Adrenal gland (tissue), 12 donors: Measurements from ENCODE around the gene ATG9A. TPM values are rescaled to one million over a fixed set of nuclear protein-coding genes. Genes with fewer than 3 reads are reported as not detected.
A peak's percentile ranks its signal among the peaks of the same experiment; 100 is the strongest.

Experiments
- DNase-seq, 7 donors: peaks; one replicate each; pipeline ENCODE4 v3.0.0-alpha.2; 2019 to 2020
- H3K27ac ChIP-seq, 5 donors: fragments of 200-600 bp; sonication (generic) in 4 of 5; 1 replicate in 3 of 5; 2 replicates in 2 of 5; pipeline versions ENCODE4 v1.5.1 to v1.8.0; 2016 to 2020; ENCODE audit warnings: mild to moderate bottlenecking in 1 of 5
- H3K27me3 ChIP-seq: fragments of 200-600 bp; 2 replicates; pipeline ENCODE4 v1.8.0; 2021
- H3K36me3 ChIP-seq, 2 donors: fragments of 200-600 bp; replicated peaks in 1 of 2; 1 replicate in 1 of 2; 2 replicates in 1 of 2; pipeline versions ENCODE4 v1.5.1 to v1.8.0; 2018 to 2022
- H3K4me1 ChIP-seq, 2 donors: fragments of 200-600 bp; replicated peaks in 1 of 2; 1 replicate in 1 of 2; 2 replicates in 1 of 2; pipeline versions ENCODE4 v1.5.1 to v1.8.0; 2018 to 2021
- H3K4me3 ChIP-seq, 4 donors: fragments of 200-600 bp; sonication (generic) in 3 of 4; one replicate each; pipeline ENCODE4 v1.5.1; 2016 to 2018
- H3K9me3 ChIP-seq, 3 donors: fragments of 200-600 bp; sonication (generic) in 1 of 3; replicated peaks in 1 of 3; 1 replicate in 2 of 3; 2 replicates in 1 of 3; pipeline versions ENCODE4 v1.5.1 to v1.8.0; 2016 to 2021
- CTCF ChIP-seq, 6 experiments: fragments of 450-650 bp in 4 of 6; fragments of 200-600 bp in 2 of 6; sonication (generic) in 1 of 6; IDR thresholded peaks; 1 replicate in 5 of 6; 2 replicates in 1 of 6; pipeline versions ENCODE4 v1.5.1 to v1.8.0; 2016 to 2021; ENCODE audit warnings: antibody characterized with exemption in 6 of 6, mild to moderate bottlenecking in 2 of 6, moderate library complexity in 1 of 6
- POLR2A ChIP-seq, 2 donors: fragments of 450-650 bp; IDR thresholded peaks; one replicate each; pipeline ENCODE4 v1.6.1; 2017; ENCODE audit warnings: antibody characterized with exemption in 2 of 2, mild to moderate bottlenecking in 2 of 2, moderate library complexity in 1 of 2
- WGBS, 4 donors: extraction: QIAGEN DNeasy Blood & Tissue Kit in 2 of 4; methylation state at CpG; one replicate each; pipeline versions ENCODE4 v1.1.5 to v1.1.7; 2013 to 2017; 5-methylcytosine and 5-hydroxymethylcytosine counted together
- intact Hi-C, 2 donors: fragments of 100-400 bp; cut with DNase I; formaldehyde crosslinking; loops; one replicate each; pipeline versions ENCODE4 v1.14.1 to v1.15.0; 2022 to 2023
- polyA plus RNA-seq, 3 donors: library from polyadenylated mRNA; stranded (reverse); fragments of 200-250 nt in 2 of 3; fragments of 350-450 nt in 1 of 3; fragmentation: Illumina TruSeq in 1 of 3; extraction: RNeasy Lipid Tissue Mini Kit (QIAGEN cat#74804) in 1 of 3; gene quantifications; one replicate each; pipeline ENCODE4 v1.2.3, GENCODE V29; 2013 to 2014
- total RNA-seq, 9 donors: library from RNA; depleted of rRNA in 4 of 9; stranded (reverse); fragments of >200 nt in 4 of 9; fragments of 120-200 nt in 1 of 9; fragmentation: NEBNext Ultra II Directional in 1 of 9; extraction: Animal tissue kit (Norgen Biotek cat#: 25700) in 1 of 9; gene quantifications; one replicate each; pipeline versions ENCODE4 v1.1.0 to v1.2.4, GENCODE V29; 2013 to 2023
- donor health status: healthy with polysubstance abuse.
- donor health status: Bipolar disorder and iron deficiency.
- donor health status: DM: yes; HTN: yes; CAD: no.
- donor health status: DM: no; HTN: no; CAD: no.
- donor health status: DM: no; HTN: no; CAD: no.
- donor health status: DM: yes; HTN: yes; CAD: no.

The ATG9A gene
- total and polyA plus RNA-seq, 12 donors, result 13.0 to 73.1 (median 51.3) TPM

- TF ChIP-seq POLR2A (IDR thresholded peaks at IDR 0.05) (no peak), CTCF (IDR thresholded peaks at IDR 0.05) (no peak)
- H3K27ac ChIP-seq, result no peak overlapping the region
- DNase-seq, result no peak
- 86 to 91% (median 90%) methylated on average over 8 to 19 of the region's 19 CpGs for WGBS, 4 donors
- H3K4me3 ChIP-seq, result no peak overlapping the region
- peaks cover 23 to 34% of the 10 kb centered on the region in 2 donors for H3K4me1 ChIP-seq
- H3K9me3 ChIP-seq, result no peaks in the 10 kb centered on the region
- H3K27me3 ChIP-seq, result no peaks in the 10 kb centered on the region
- intact Hi-C loops, result no loop called here
- H3K36me3 ChIP-seq, result peaks cover 0 to 64% of the 10 kb centered on the region in 2 donors
These were observed 8.6 kb downstream of the ATG9A start for GRCh38 chr2:219220652-219221402.

- intact Hi-C loops, result loop anchor here in 1 of 2 donors (10.0 kb wide), 1 partner anchor 55 kb away; the partner anchor contains the start of gene NHEJ1
- peaks cover 23 to 30% of the 10 kb centered on the region in 2 donors for H3K4me1 ChIP-seq
- DNase-seq, result no peak
- TF ChIP-seq CTCF (IDR thresholded peaks at IDR 0.05) (no peak), POLR2A (IDR thresholded peaks at IDR 0.05) (no peak)
- H3K9me3 ChIP-seq, result no peaks in the 10 kb centered on the region
- no peaks in the 10 kb centered on the region for H3K27me3 ChIP-seq
- H3K36me3 ChIP-seq, result peaks cover 0 to 60% of the 10 kb centered on the region in 2 donors
- H3K4me3 ChIP-seq, result no peak overlapping the region
- WGBS, 4 donors, result 91 to 93% (median 92%) methylated on average over 15 to 18 of the region's 18 CpGs
- H3K27ac ChIP-seq, result peak overlapping the region in 3 of 5 donors; percentile 92 to 97 (median 95)
These were observed 9.5 kb downstream of the ATG9A start for GRCh38 chr2:219219784-219220532.

GRCh38 chr2:219218732-219219701, 10.4 kb downstream of the ATG9A start, which contains the start of gene ABCB6:
Gene ABCB6, minus strand, starts transcription at chr2:219218958. Its CDS starts 285 bp downstream, at chr2:219218673.
- WGBS, 4 donors, result 6 to 13% (median 9%) methylated on average over 21 to 71 of the region's 71 CpGs
- H3K4me3 ChIP-seq, result peak within 1 kb of the TSS in 2 of 4 donors; percentile 46 to 69
- no peaks in the 10 kb centered on the region for H3K9me3 ChIP-seq
- peaks cover 0 to 60% of the 10 kb centered on the region in 2 donors for H3K36me3 ChIP-seq
- intact Hi-C loops, result loop anchor here in 1 of 2 donors (10.0 kb wide), 1 partner anchor 54 kb away; the partner anchor contains the start of gene NHEJ1
- H3K27me3 ChIP-seq, result no peaks in the 10 kb centered on the region
- TF ChIP-seq CTCF (IDR thresholded peaks at IDR 0.05) (no peak), POLR2A (IDR thresholded peaks at IDR 0.05) (peak; percentile 62 to 69)
- H3K4me1 ChIP-seq, result peaks cover 23 to 30% of the 10 kb centered on the region in 2 donors
- H3K27ac ChIP-seq, result peak within 1 kb of the TSS; percentile 82 to 97 (median 92)
- peak; percentile 97 to 99 (median 99) for DNase-seq
